ENCODE data around the gene ASB16. TPM values are rescaled to one million over a fixed set of nuclear protein-coding genes. Genes with fewer than 3 reads are reported as not detected.

The ASB16 gene
- total and polyA plus RNA-seq, 2 donors (not counting 1 experiment from before 2014, with no cell fraction given), result 0.17 TPM; not detected in 1

DNA sequence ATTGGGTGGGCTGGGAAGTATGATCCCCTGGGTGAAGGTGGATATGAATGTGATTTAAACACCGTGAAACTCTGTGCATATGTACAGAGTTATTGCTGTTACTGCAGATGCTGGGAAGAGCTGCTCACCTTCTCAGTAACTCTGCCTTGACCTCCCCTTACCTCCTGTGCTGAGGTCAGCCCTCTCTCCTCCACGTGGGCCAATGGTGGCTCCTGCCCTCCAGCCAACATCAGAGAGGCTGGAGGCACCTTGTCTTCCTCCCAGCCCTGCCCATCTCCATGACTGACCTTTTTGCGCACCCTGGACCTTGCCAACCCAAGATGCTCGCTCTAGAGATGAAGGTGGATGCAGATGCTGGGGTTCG lies 387 bp upstream of the ASB16 start:
- Histone ChIP-seq H3K36me3 (ENCODE audit: control insufficient read depth, insufficient read depth, low read length) (no peaks in the 10 kb centered on the region), H3K9ac (ENCODE audit: insufficient read depth, low read length) (no peak overlapping the region), H3K4me1 (ENCODE audit: control insufficient read depth, extremely low read depth, insufficient read depth, low read length) (peaks cover 7% of the 10 kb centered on the region), H2AFZ (ENCODE audit: low read length) (no peak overlapping the region), H3K27ac (ENCODE audit: insufficient read depth, low read length) (no peak overlapping the region), H3K27me3 (ENCODE audit: control insufficient read depth, insufficient read depth, low read length) (no peaks in the 10 kb centered on the region), H3K4me3 (replicated peaks in 1 of 4; ENCODE audit: control extremely low read depth in 1 of 4, insufficient read depth in 1 of 4, low read depth in 3 of 4, low read length in 4 of 4) (peak overlapping the region in 1 of 4 experiments; percentile 50), H3K79me2 (ENCODE audit: control insufficient read depth, insufficient read depth, low read length) (no peaks in the 10 kb centered on the region), H4K20me1 (ENCODE audit: control insufficient read depth, extremely low read depth, insufficient read depth, low read length) (no peaks in the 10 kb centered on the region), H3K4me2 (ENCODE audit: extremely low read depth, insufficient read depth, low read length) (peak overlapping the region; percentile 59), H3K9me3 (ENCODE audit: control insufficient read depth, insufficient read depth, low read depth, low read length) (no peaks in the 10 kb centered on the region)
- TF ChIP-seq EZH2 (IDR thresholded peaks at IDR 0.05; ENCODE audit: low read length, missing control alignments), result no peak
- TF ChIP-seq, protein P1, sequence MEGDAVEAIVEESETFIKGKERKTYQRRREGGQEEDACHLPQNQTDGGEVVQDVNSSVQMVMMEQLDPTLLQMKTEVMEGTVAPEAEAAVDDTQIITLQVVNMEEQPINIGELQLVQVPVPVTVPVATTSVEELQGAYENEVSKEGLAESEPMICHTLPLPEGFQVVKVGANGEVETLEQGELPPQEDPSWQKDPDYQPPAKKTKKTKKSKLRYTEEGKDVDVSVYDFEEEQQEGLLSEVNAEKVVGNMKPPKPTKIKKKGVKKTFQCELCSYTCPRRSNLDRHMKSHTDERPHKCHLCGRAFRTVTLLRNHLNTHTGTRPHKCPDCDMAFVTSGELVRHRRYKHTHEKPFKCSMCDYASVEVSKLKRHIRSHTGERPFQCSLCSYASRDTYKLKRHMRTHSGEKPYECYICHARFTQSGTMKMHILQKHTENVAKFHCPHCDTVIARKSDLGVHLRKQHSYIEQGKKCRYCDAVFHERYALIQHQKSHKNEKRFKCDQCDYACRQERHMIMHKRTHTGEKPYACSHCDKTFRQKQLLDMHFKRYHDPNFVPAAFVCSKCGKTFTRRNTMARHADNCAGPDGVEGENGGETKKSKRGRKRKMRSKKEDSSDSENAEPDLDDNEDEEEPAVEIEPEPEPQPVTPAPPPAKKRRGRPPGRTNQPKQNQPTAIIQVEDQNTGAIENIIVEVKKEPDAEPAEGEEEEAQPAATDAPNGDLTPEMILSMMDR (conservative IDR thresholded peaks at IDR 0.05 in 1 of 2, IDR thresholded peaks at IDR 0.05 in 1 of 2; ENCODE audit: low read depth in 1 of 2, low read length in 2 of 2), result no peak
- no peak for DNase-seq (ENCODE audit: low read depth in 2 of 2)

DNA sequence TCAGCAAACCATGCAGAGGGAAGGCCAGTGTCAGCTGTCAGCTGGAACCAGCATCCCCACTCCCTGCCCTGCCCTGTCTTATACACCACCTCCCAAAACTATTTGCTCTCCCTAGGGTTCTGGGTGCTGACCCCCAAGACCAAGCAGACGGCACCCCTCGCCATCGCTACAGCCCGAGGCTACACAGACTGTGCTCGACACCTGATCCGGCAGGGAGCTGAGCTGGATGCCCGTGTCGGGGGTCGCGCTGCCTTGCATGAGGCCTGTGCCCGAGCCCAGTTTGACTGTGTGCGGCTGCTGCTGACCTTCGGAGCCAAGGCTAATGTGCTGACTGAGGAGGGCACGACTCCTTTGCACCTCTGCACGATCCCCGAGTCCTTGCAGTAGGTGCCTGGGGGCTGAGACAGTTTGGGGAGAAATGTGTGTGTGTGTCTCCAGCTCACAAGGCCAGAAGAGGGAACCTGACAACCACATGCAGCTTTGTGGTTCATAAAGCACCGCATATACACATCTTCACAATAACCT lies 1.5 kb downstream of the ASB16 start:
- no peak overlapping the region for H3K27ac ChIP-seq (ENCODE audit: insufficient read depth, low read length)
- no peaks in the 10 kb centered on the region for H3K27me3 ChIP-seq (ENCODE audit: control insufficient read depth, insufficient read depth, low read length)
- H3K79me2 ChIP-seq (ENCODE audit: control insufficient read depth, insufficient read depth, low read length), result no peaks in the 10 kb centered on the region
- H4K20me1 ChIP-seq (ENCODE audit: control insufficient read depth, extremely low read depth, insufficient read depth, low read length), result no peaks in the 10 kb centered on the region
- no peaks in the 10 kb centered on the region for H3K36me3 ChIP-seq (ENCODE audit: control insufficient read depth, insufficient read depth, low read length)
- H2AFZ ChIP-seq (ENCODE audit: low read length), result no peak overlapping the region
- H3K4me1 ChIP-seq (ENCODE audit: control insufficient read depth, extremely low read depth, insufficient read depth, low read length), result peaks cover 7% of the 10 kb centered on the region
- no peaks in the 10 kb centered on the region for H3K9me3 ChIP-seq (ENCODE audit: control insufficient read depth, insufficient read depth, low read depth, low read length)
- TF ChIP-seq, protein P1 (conservative IDR thresholded peaks at IDR 0.05 in 1 of 2, IDR thresholded peaks at IDR 0.05 in 1 of 2; ENCODE audit: low read depth in 1 of 2, low read length in 2 of 2), result no peak
- no peak for TF ChIP-seq EZH2 (IDR thresholded peaks at IDR 0.05; ENCODE audit: low read length, missing control alignments)
- DNase-seq (ENCODE audit: low read depth in 2 of 2), result no peak
- no peak overlapping the region for H3K4me2 ChIP-seq (ENCODE audit: extremely low read depth, insufficient read depth, low read length)
- H3K9ac ChIP-seq (ENCODE audit: insufficient read depth, low read length), result no peak overlapping the region
- no peak overlapping the region for H3K4me3 ChIP-seq (replicated peaks in 1 of 4; ENCODE audit: control extremely low read depth in 1 of 4, insufficient read depth in 1 of 4, low read depth in 3 of 4, low read length in 4 of 4)

DNA sequence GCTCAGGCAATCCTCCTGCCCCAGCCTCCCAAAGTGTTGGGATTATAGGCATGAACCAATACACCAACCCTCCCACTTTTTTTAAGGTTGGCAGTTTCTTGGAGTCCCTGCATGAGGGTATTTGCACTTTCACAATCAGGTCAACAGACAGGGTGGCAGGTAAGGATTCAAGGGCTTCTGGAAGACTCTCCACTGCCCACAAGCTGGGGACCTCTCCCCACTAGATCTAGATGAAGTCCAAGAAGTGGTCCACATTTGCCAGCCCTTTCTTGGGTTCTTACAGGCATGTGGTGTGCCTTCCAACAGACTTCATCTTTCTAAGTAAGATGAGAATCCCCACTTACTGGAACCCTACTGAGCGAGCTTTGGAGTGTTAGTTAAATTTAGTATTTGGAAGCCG lies 3.9 kb downstream of the ASB16 start:
- Histone ChIP-seq H4K20me1 (ENCODE audit: control insufficient read depth, extremely low read depth, insufficient read depth, low read length) (no peaks in the 10 kb centered on the region), H3K4me2 (ENCODE audit: extremely low read depth, insufficient read depth, low read length) (no peak overlapping the region), H2AFZ (ENCODE audit: low read length) (no peak overlapping the region), H3K4me3 (replicated peaks in 1 of 4; ENCODE audit: control extremely low read depth in 1 of 4, insufficient read depth in 1 of 4, low read depth in 3 of 4, low read length in 4 of 4) (no peak overlapping the region), H3K36me3 (ENCODE audit: control insufficient read depth, insufficient read depth, low read length) (peaks cover 4% of the 10 kb centered on the region), H3K27ac (ENCODE audit: insufficient read depth, low read length) (no peak overlapping the region), H3K9ac (ENCODE audit: insufficient read depth, low read length) (no peak overlapping the region), H3K27me3 (ENCODE audit: control insufficient read depth, insufficient read depth, low read length) (no peaks in the 10 kb centered on the region), H3K4me1 (ENCODE audit: control insufficient read depth, extremely low read depth, insufficient read depth, low read length) (peaks cover 7% of the 10 kb centered on the region), H3K79me2 (ENCODE audit: control insufficient read depth, insufficient read depth, low read length) (no peaks in the 10 kb centered on the region), H3K9me3 (ENCODE audit: control insufficient read depth, insufficient read depth, low read depth, low read length) (no peaks in the 10 kb centered on the region)
- TF ChIP-seq, protein P1 (conservative IDR thresholded peaks at IDR 0.05 in 1 of 2, IDR thresholded peaks at IDR 0.05 in 1 of 2; ENCODE audit: low read depth in 1 of 2, low read length in 2 of 2), result no peak
- no peak for DNase-seq (ENCODE audit: low read depth in 2 of 2)
